NCI-H2107 (cell line): ENCODE measurements around the gene RNU6-9.
"Not testable (repeated sequence)": the region's sequence is repeated elsewhere in the genome, so short reads cannot be mapped to it uniquely, and the experiment has no call there.

Source experiments
- DNase-seq: peaks from one replicate; lab custom pipeline; 2025; lab: John Stamatoyannopoulos, UW

RNU6-9 gene

GRCh38 chr19:878751-879561 lies 14.3 kb upstream of the RNU6-9 start:
- DNase-seq, result not testable (repeated sequence)

GRCh38 chr19:879711-880438 lies 13.4 kb upstream of the RNU6-9 start:
- no peak for DNase-seq

GRCh38 chr19:881385-882071 lies 11.8 kb upstream of the RNU6-9 start:
- no peak for DNase-seq

GRCh38 chr19:882871-883497 lies 10.3 kb upstream of the RNU6-9 start:
- no peak for DNase-seq

GRCh38 chr19:883661-884211 lies 9.5 kb upstream of the RNU6-9 start:
- DNase-seq, result peak; percentile 70

GRCh38 chr19:884420-885211 lies 8.7 kb upstream of the RNU6-9 start:
- no peak for DNase-seq

GRCh38 chr19:885536-886224 lies 7.6 kb upstream of the RNU6-9 start:
- no peak for DNase-seq

GRCh38 chr19:887072-887471 lies 6.2 kb upstream of the RNU6-9 start:
- DNase-seq, result no peak

- no peak for DNase-seq
Observed at GRCh38 chr19:887599-887998, 5.7 kb upstream of the RNU6-9 start.

GRCh38 chr19:888581-889385 lies 4.5 kb upstream of the RNU6-9 start:
- no peak for DNase-seq

- DNase-seq, result no peak
Observed at GRCh38 chr19:889662-890295, 3.5 kb upstream of the RNU6-9 start.

- DNase-seq, result no peak
Observed at GRCh38 chr19:890831-891230, 2.5 kb upstream of the RNU6-9 start.

GRCh38 chr19:891421-892200 lies 1.7 kb upstream of the RNU6-9 start:
- not testable (repeated sequence) for DNase-seq

- no peak for DNase-seq
Observed at GRCh38 chr19:892243-892893, 916 bp upstream of the RNU6-9 start.

- DNase-seq, result no peak
Observed at GRCh38 chr19:896434-896833, 3.1 kb downstream of the RNU6-9 start.

- DNase-seq, result no peak
Observed at GRCh38 chr19:896999-897398, 3.7 kb downstream of the RNU6-9 start.

GRCh38 chr19:897442-898039 lies 4.3 kb downstream of the RNU6-9 start:
- no peak for DNase-seq

- DNase-seq, result no peak
Observed at GRCh38 chr19:898663-899062, 5.4 kb downstream of the RNU6-9 start.
